ENCODE measurements around the gene CSPG5. TPM values are rescaled to one million over a fixed set of nuclear protein-coding genes. Genes with fewer than 3 reads are reported as not detected.

Gene CSPG5
- polyA plus RNA-seq, 1 donor (not counting 4 experiments of a cell fraction or from before 2014, with no cell fraction given): 0.14 TPM

DNA sequence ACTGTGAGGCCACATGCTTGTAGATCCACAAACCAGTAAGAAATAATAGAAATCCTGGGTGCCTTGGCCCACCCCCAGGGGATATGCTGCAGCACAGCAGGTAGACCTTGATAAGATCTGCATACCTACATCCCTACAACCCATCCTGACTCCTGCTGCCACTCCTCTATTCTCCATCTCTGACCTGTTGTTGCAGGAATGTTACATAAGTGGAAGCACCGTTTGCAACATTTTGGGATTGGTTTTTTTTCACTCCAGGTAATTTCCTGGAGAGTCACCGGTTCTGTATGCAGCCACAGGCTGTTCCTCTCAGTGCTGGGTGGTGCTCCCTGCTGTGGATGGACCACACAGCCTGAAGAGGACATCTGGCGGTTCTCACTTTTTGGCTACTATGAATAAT is 16.1 kb upstream of the CSPG5 start:
- Histone ChIP-seq H3K9me1 (ENCODE audit: control insufficient read depth, extremely low read depth, insufficient read depth, low read length) (no peaks in the 10 kb centered on the region), H2AFZ (ENCODE audit: control insufficient read depth, low read length) (no peak overlapping the region), H3K9ac (ENCODE audit: control insufficient read depth, extremely low read depth, insufficient read depth, low read length) (no peak overlapping the region), H3K9me3 (ENCODE audit: control insufficient read depth, low read depth, low read length) (no peaks in the 10 kb centered on the region), H3K79me2 (ENCODE audit: control insufficient read depth, insufficient read depth, low read length) (no peaks in the 10 kb centered on the region), H3K4me2 (ENCODE audit: control insufficient read depth, extremely low read depth, insufficient read depth, low read depth, low read length) (no peak overlapping the region), H3K27ac (ENCODE audit: control insufficient read depth, insufficient read depth, low read length) (no peak overlapping the region), H4K20me1 (ENCODE audit: control insufficient read depth, extremely low read depth, insufficient read depth, low read length) (no peaks in the 10 kb centered on the region), H3K36me3 (ENCODE audit: control insufficient read depth in 2 of 2, extremely low read depth in 1 of 2, insufficient read depth in 2 of 2, low read length in 2 of 2) (peaks cover 6 to 12% of the 10 kb centered on the region in 2 experiments), H3K4me1 (ENCODE audit: control insufficient read depth, extremely low read depth, insufficient read depth, low read length) (peaks cover 5% of the 10 kb centered on the region), H3K4me3 (ENCODE audit: control insufficient read depth in 2 of 3, extremely low read depth in 1 of 3, insufficient read depth in 2 of 3, low read depth in 1 of 3, low read length in 3 of 3) (no peak overlapping the region), H3K27me3 (ENCODE audit: control insufficient read depth, extremely low read depth, insufficient read depth, low read length) (no peaks in the 10 kb centered on the region)
- TF ChIP-seq EZH2 (IDR thresholded peaks at IDR 0.05; ENCODE audit: low read length): no peak
- TF ChIP-seq, protein P1, sequence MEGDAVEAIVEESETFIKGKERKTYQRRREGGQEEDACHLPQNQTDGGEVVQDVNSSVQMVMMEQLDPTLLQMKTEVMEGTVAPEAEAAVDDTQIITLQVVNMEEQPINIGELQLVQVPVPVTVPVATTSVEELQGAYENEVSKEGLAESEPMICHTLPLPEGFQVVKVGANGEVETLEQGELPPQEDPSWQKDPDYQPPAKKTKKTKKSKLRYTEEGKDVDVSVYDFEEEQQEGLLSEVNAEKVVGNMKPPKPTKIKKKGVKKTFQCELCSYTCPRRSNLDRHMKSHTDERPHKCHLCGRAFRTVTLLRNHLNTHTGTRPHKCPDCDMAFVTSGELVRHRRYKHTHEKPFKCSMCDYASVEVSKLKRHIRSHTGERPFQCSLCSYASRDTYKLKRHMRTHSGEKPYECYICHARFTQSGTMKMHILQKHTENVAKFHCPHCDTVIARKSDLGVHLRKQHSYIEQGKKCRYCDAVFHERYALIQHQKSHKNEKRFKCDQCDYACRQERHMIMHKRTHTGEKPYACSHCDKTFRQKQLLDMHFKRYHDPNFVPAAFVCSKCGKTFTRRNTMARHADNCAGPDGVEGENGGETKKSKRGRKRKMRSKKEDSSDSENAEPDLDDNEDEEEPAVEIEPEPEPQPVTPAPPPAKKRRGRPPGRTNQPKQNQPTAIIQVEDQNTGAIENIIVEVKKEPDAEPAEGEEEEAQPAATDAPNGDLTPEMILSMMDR (optimal IDR thresholded peaks at IDR 0.05 in 1 of 3, IDR thresholded peaks at IDR 0.05 in 1 of 3, conservative IDR thresholded peaks at IDR 0.05 in 1 of 3; ENCODE audit: extremely low read depth in 1 of 3, insufficient read depth in 2 of 3, low read length in 3 of 3): no peak
- FAIRE-seq (peak; percentile 53), DNase-seq (ENCODE audit: low read depth, low spot score) (peak; percentile 41)
- dilution Hi-C loops (cut with MboI; ENCODE audit: extremely low pct_ligation_motif_present, low sequenced_read_pairs): no loop called here

DNA sequence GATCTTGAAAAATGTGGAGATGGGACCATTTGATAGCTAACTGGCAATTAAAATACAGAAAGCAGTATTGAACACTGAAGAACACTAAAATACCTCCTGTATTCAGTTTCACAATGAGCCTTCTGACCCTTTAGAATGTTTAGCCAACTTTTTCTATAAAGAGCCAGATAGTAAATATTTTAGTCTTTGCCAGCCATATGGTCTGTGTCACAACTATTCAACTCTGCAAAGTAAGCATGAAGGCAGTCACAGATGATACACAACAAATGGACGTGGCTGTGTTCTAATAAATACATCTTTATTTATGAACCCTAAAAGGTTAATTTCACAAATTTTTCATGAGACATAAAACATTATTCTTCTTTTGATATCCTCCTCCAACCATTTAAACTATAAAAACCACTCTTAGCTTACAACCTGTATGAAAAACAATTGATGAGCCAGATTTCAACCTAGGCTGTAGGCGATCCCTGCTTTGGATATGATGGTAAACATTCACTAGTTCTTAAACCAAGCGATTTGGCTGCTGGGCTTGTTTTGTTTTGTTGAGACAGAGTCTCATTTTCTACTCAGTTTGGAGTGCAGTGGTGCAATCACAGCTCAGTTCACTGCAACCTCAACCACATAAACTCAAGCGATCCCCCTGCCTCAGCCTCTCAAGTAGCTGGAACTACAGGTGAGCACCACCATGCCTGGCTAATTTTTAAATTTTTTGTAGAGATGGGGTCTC is 13.6 kb upstream of the CSPG5 start:
- DNase-seq (ENCODE audit: low read depth, low spot score) (no peak), FAIRE-seq (no peak)
- Histone ChIP-seq H3K27ac (ENCODE audit: control insufficient read depth, insufficient read depth, low read length) (no peak overlapping the region), H3K36me3 (ENCODE audit: control insufficient read depth in 2 of 2, extremely low read depth in 1 of 2, insufficient read depth in 2 of 2, low read length in 2 of 2) (peaks cover 16 to 20% of the 10 kb centered on the region in 2 experiments), H4K20me1 (ENCODE audit: control insufficient read depth, extremely low read depth, insufficient read depth, low read length) (no peaks in the 10 kb centered on the region), H3K27me3 (ENCODE audit: control insufficient read depth, extremely low read depth, insufficient read depth, low read length) (no peaks in the 10 kb centered on the region), H3K79me2 (ENCODE audit: control insufficient read depth, insufficient read depth, low read length) (no peaks in the 10 kb centered on the region), H3K4me2 (ENCODE audit: control insufficient read depth, extremely low read depth, insufficient read depth, low read depth, low read length) (no peak overlapping the region), H3K4me3 (ENCODE audit: control insufficient read depth in 2 of 3, extremely low read depth in 1 of 3, insufficient read depth in 2 of 3, low read depth in 1 of 3, low read length in 3 of 3) (no peak overlapping the region), H3K9me1 (ENCODE audit: control insufficient read depth, extremely low read depth, insufficient read depth, low read length) (no peaks in the 10 kb centered on the region), H2AFZ (ENCODE audit: control insufficient read depth, low read length) (no peak overlapping the region), H3K4me1 (ENCODE audit: control insufficient read depth, extremely low read depth, insufficient read depth, low read length) (peaks cover 5% of the 10 kb centered on the region), H3K9me3 (ENCODE audit: control insufficient read depth, low read depth, low read length) (no peaks in the 10 kb centered on the region), H3K9ac (ENCODE audit: control insufficient read depth, extremely low read depth, insufficient read depth, low read length) (no peak overlapping the region)
- TF ChIP-seq, protein P1 (optimal IDR thresholded peaks at IDR 0.05 in 1 of 3, IDR thresholded peaks at IDR 0.05 in 1 of 3, conservative IDR thresholded peaks at IDR 0.05 in 1 of 3; ENCODE audit: extremely low read depth in 1 of 3, insufficient read depth in 2 of 3, low read length in 3 of 3): no peak
- no peak for TF ChIP-seq EZH2 (IDR thresholded peaks at IDR 0.05; ENCODE audit: low read length)
- dilution Hi-C loops (cut with MboI; ENCODE audit: extremely low pct_ligation_motif_present, low sequenced_read_pairs): no loop called here
